ENCODE results near the gene MXD4.
"Not testable (repeated sequence)": the region's sequence is repeated elsewhere in the genome, so short reads cannot be mapped to it uniquely, and the experiment has no call there.

MXD4 gene

GRCh38 chr4:2281575-2282343 lies 19.9 kb upstream of the MXD4 start:
- POLR2A ChIA-PET, result no interaction called here
- no peak for TF ChIP-seq SP1 (IDR thresholded peaks at IDR 0.05)
- TF ChIP-seq ZNF384 (IDR thresholded peaks at IDR 0.05), result no peak
- no peak for TF ChIP-seq NFRKB (IDR thresholded peaks at IDR 0.05)
- no peak for TF ChIP-seq HDGF (IDR thresholded peaks at IDR 0.05; ENCODE audit: borderline replicate concordance)
- TF ChIP-seq BHLHE40 (IDR thresholded peaks at IDR 0.05; ENCODE audit: borderline replicate concordance), result no peak
- no peak for TF ChIP-seq PKNOX1 (IDR thresholded peaks at IDR 0.05)
- TF ChIP-seq TARDBP (IDR thresholded peaks at IDR 0.05), result no peak
- no peak for TF ChIP-seq L3MBTL2 (conservative IDR thresholded peaks at IDR 0.05)
- no peak for TF ChIP-seq FOXK2 (IDR thresholded peaks at IDR 0.05)
- TF ChIP-seq FOXM1 (IDR thresholded peaks at IDR 0.05; ENCODE audit: borderline replicate concordance), result no peak
- DNase-seq (ENCODE audit: extremely low spot score), result no peak
- CTCF ChIA-PET, result interaction anchor here (0.6 kb wide), 1 partner anchor 166 kb away, joined by 3 read pairs; no protein-coding TSS in a partner anchor

GRCh38 chr4:2280531-2281300 lies 18.8 kb upstream of the MXD4 start:
- no peak for DNase-seq (ENCODE audit: extremely low spot score)
- TF ChIP-seq NFRKB (IDR thresholded peaks at IDR 0.05) (no peak), ARNT (IDR thresholded peaks at IDR 0.05) (no peak), ELF4 (IDR thresholded peaks at IDR 0.05) (no peak), HDGF (IDR thresholded peaks at IDR 0.05; ENCODE audit: borderline replicate concordance) (no peak), ZNF384 (IDR thresholded peaks at IDR 0.05) (no peak), FOXK2 (IDR thresholded peaks at IDR 0.05) (no peak), SUZ12 (IDR thresholded peaks at IDR 0.05) (no peak), TARDBP (IDR thresholded peaks at IDR 0.05) (no peak), L3MBTL2 (conservative IDR thresholded peaks at IDR 0.05) (no peak), BHLHE40 (IDR thresholded peaks at IDR 0.05; ENCODE audit: borderline replicate concordance) (no peak), FOXA1 (IDR thresholded peaks at IDR 0.05) (no peak), FOXM1 (IDR thresholded peaks at IDR 0.05; ENCODE audit: borderline replicate concordance) (no peak), PKNOX1 (IDR thresholded peaks at IDR 0.05) (no peak), SP1 (IDR thresholded peaks at IDR 0.05) (no peak), CTBP1 (IDR thresholded peaks at IDR 0.05; ENCODE audit: borderline replicate concordance) (no peak), LEF1 (IDR thresholded peaks at IDR 0.05; ENCODE audit: borderline replicate concordance) (no peak)
- ChIA-PET POLR2A (interaction anchor here (1.5 kb wide), 1 partner anchor 19 kb away, joined by 3 read pairs; the partner anchor contains the start of gene MXD4), CTCF (no interaction called here)

- TF ChIP-seq BHLHE40 (IDR thresholded peaks at IDR 0.05; ENCODE audit: borderline replicate concordance), result no peak
- TF ChIP-seq SUZ12 (IDR thresholded peaks at IDR 0.05), result no peak
- POLR2A ChIA-PET, result no interaction called here
- CTCF ChIA-PET, result no interaction called here
- DNase-seq (ENCODE audit: extremely low spot score), result no peak
These were observed 16.0 kb upstream of the MXD4 start for GRCh38 chr4:2277956-2278355.

GRCh38 chr4:2276581-2277325 lies 14.8 kb upstream of the MXD4 start:
- TF ChIP-seq LEF1 (IDR thresholded peaks at IDR 0.05; ENCODE audit: borderline replicate concordance) (no peak), TARDBP (IDR thresholded peaks at IDR 0.05) (no peak), ZNF384 (IDR thresholded peaks at IDR 0.05) (no peak), BHLHE40 (IDR thresholded peaks at IDR 0.05; ENCODE audit: borderline replicate concordance) (no peak), FOXA1 (IDR thresholded peaks at IDR 0.05) (no peak), ARNT (IDR thresholded peaks at IDR 0.05) (no peak), HDGF (IDR thresholded peaks at IDR 0.05; ENCODE audit: borderline replicate concordance) (no peak), FOXK2 (IDR thresholded peaks at IDR 0.05) (no peak), CTBP1 (IDR thresholded peaks at IDR 0.05; ENCODE audit: borderline replicate concordance) (no peak), SP1 (IDR thresholded peaks at IDR 0.05) (no peak), ELF4 (IDR thresholded peaks at IDR 0.05) (no peak), L3MBTL2 (conservative IDR thresholded peaks at IDR 0.05) (no peak), FOXM1 (IDR thresholded peaks at IDR 0.05; ENCODE audit: borderline replicate concordance) (no peak), NFRKB (IDR thresholded peaks at IDR 0.05) (no peak)
- DNase-seq (ENCODE audit: extremely low spot score), result no peak
- POLR2A ChIA-PET, result interaction anchor here (1.1 kb wide), 1 partner anchor 15 kb away, joined by 3 read pairs; the partner anchor contains the start of gene MXD4
- CTCF ChIA-PET, result no interaction called here

GRCh38 chr4:2275546-2276251 lies 13.8 kb upstream of the MXD4 start:
- DNase-seq (ENCODE audit: extremely low spot score), result no peak
- POLR2A ChIA-PET, result interaction anchor here (1.1 kb wide), 1 partner anchor 14 kb away, joined by 3 read pairs; the partner anchor contains the start of gene MXD4
- TF ChIP-seq CTBP1 (IDR thresholded peaks at IDR 0.05; ENCODE audit: borderline replicate concordance), result no peak
- no peak for TF ChIP-seq LEF1 (IDR thresholded peaks at IDR 0.05; ENCODE audit: borderline replicate concordance)
- CTCF ChIA-PET, result no interaction called here

GRCh38 chr4:2275044-2275397 lies 13.1 kb upstream of the MXD4 start:
- DNase-seq (ENCODE audit: extremely low spot score); CTCF ChIA-PET; POLR2A ChIA-PET: not testable (repeated sequence)
